Panc1 (cell line): Measurements from ENCODE around the gene NDUFB8. TPM values are rescaled to one million over a fixed set of nuclear protein-coding genes. Genes with fewer than 3 reads are reported as not detected.

ENCODE experiments used
- ATAC-seq: fragments of 200-7000 bp; cut with Tn5 transposase; 2 replicates; pipeline ENCODE4 v1.9.1; 2020; ENCODE audit warnings: mild to moderate bottlenecking, moderate library complexity
- BruUV-seq: library from RNA; stranded (reverse); fragments of 400-500 nt; replicated peaks from 2 replicates; lab custom pipeline; 2021; lab: Mats Ljungman, UMichigan
- CTCF ChIA-PET: fragments of 300-600 bp; sonication (Branson Sonifier 250); formaldehyde crosslinking; loops from one replicate; lab custom pipeline; 2022; ENCODE audit warnings: antibody characterized with exemption; lab: Charles Lee
- POLR2A ChIA-PET: fragments of 300-600 bp; sonication (Branson Sonifier 250); formaldehyde crosslinking; loops from one replicate; lab custom pipeline; 2022; ENCODE audit warnings: antibody characterized with exemption; lab: Charles Lee
- DNase-seq: peaks from one replicate; pipeline ENCODE4 v3.0.0-alpha.2; 2010; ENCODE audit warnings: low read depth, low spot score
- H3K27ac ChIP-seq: 2 replicates; pipeline ENCODE4 v1.5.1; 2011; ENCODE audit warnings: mild to moderate bottlenecking, low read length, inconsistent platforms
- H3K27me3 ChIP-seq: fragments of 200-500 bp; sonication (Bioruptor generic); 2 replicates; pipeline ENCODE4 v1.6.0; 2014; ENCODE audit warnings: low read length, inconsistent platforms; ENCODE audit not compliant: control insufficient read depth, insufficient read depth
- H3K36me3 ChIP-seq: fragments of 200-500 bp; sonication (Bioruptor generic); 2 replicates; pipeline ENCODE4 v1.5.1; 2014; ENCODE audit warnings: inconsistent platforms, mild to moderate bottlenecking, low read length, moderate library complexity; ENCODE audit not compliant: control insufficient read depth, insufficient read depth
- H3K4me1 ChIP-seq: 2 replicates; pipeline ENCODE4 v1.5.1; 2011; ENCODE audit warnings: inconsistent platforms, mild to moderate bottlenecking, low read length, moderate library complexity; ENCODE audit not compliant: control insufficient read depth, insufficient read depth
- H3K4me3 ChIP-seq, 2 experiments: 2 replicates each; pipeline ENCODE4 v1.5.1; 2011 to 2012; ENCODE audit warnings: low read depth in 2 of 2, low read length in 2 of 2, mild to moderate bottlenecking in 2 of 2, inconsistent platforms in 1 of 2, moderate library complexity in 1 of 2
- H3K9me3 ChIP-seq: fragments of 200-500 bp; sonication (Bioruptor generic); 2 replicates; pipeline ENCODE4 v1.5.1; 2014; ENCODE audit warnings: low read depth, mild to moderate bottlenecking, inconsistent platforms, low read length, moderate library complexity; ENCODE audit not compliant: control insufficient read depth, insufficient read depth
- POLR2AphosphoS5 ChIP-seq: IDR thresholded peaks from 2 replicates; pipeline ENCODE4 v1.6.1; 2012; ENCODE audit warnings: mild to moderate bottlenecking, low read depth, low read length, moderate library complexity
- SIN3A ChIP-seq: IDR thresholded peaks from 2 replicates; pipeline ENCODE4 v1.6.1; 2012; ENCODE audit warnings: low read depth, mild to moderate bottlenecking, low read length, moderate library complexity, borderline replicate concordance; ENCODE audit not compliant: insufficient read depth
- TCF7L2 ChIP-seq: IDR thresholded peaks from 2 replicates; pipeline ENCODE4 v1.6.1; 2011; ENCODE audit warnings: mild to moderate bottlenecking, low read depth, low read length, inconsistent platforms
- in situ Hi-C: cut with HindIII; loops from 2 replicates; pipeline ENCODE4 v1.10.0; 2016; ENCODE audit warnings: low sequenced_read_pairs, low pct_unique_long_range_greater_than_20kb
- intact Hi-C: fragments of 100-400 bp; cut with micrococcal nuclease; formaldehyde crosslinking; loops from one replicate; pipeline ENCODE4 v1.10.0; 2022; ENCODE audit not compliant: unreplicated experiment
- total RNA-seq: library from RNA; stranded (reverse); gene quantifications from one replicate; pipeline ENCODE4 v1.2.1, GENCODE V29; 2021; ENCODE audit not compliant: unreplicated experiment
- TF ChIP-seq, protein P1 (sequence below), 2 experiments: IDR thresholded peaks; 2 replicates each; pipeline ENCODE4 v1.6.1; 2011 to 2012; ENCODE audit warnings: low read depth in 2 of 2, control low read depth in 1 of 2, low read length in 1 of 2, mild to moderate bottlenecking in 1 of 2, moderate library complexity in 1 of 2; ENCODE audit not compliant: insufficient read depth in 1 of 2
- TF ChIP-seq, protein P2 (sequence below): fragments of 450-650 bp; IDR thresholded peaks from 2 replicates; pipeline ENCODE4 v1.5.1; 2017; ENCODE audit warnings: mild to moderate bottlenecking

The NDUFB8 gene
- total RNA-seq, 1 experiment from 2014 or later: 242 TPM

- H3K4me3 ChIP-seq: no peak overlapping the region
- H3K27ac ChIP-seq: no peak overlapping the region
- TF ChIP-seq POLR2AphosphoS5: no peak
- TF ChIP-seq, protein P1, sequence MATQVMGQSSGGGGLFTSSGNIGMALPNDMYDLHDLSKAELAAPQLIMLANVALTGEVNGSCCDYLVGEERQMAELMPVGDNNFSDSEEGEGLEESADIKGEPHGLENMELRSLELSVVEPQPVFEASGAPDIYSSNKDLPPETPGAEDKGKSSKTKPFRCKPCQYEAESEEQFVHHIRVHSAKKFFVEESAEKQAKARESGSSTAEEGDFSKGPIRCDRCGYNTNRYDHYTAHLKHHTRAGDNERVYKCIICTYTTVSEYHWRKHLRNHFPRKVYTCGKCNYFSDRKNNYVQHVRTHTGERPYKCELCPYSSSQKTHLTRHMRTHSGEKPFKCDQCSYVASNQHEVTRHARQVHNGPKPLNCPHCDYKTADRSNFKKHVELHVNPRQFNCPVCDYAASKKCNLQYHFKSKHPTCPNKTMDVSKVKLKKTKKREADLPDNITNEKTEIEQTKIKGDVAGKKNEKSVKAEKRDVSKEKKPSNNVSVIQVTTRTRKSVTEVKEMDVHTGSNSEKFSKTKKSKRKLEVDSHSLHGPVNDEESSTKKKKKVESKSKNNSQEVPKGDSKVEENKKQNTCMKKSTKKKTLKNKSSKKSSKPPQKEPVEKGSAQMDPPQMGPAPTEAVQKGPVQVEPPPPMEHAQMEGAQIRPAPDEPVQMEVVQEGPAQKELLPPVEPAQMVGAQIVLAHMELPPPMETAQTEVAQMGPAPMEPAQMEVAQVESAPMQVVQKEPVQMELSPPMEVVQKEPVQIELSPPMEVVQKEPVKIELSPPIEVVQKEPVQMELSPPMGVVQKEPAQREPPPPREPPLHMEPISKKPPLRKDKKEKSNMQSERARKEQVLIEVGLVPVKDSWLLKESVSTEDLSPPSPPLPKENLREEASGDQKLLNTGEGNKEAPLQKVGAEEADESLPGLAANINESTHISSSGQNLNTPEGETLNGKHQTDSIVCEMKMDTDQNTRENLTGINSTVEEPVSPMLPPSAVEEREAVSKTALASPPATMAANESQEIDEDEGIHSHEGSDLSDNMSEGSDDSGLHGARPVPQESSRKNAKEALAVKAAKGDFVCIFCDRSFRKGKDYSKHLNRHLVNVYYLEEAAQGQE (IDR thresholded peaks at IDR 0.05; ENCODE audit: insufficient read depth in 1 of 2, low read depth in 2 of 2, low read length in 1 of 2): no peak
- TF ChIP-seq SIN3A: no peak
- TF ChIP-seq TCF7L2: no peak
- TF ChIP-seq, protein P2, sequence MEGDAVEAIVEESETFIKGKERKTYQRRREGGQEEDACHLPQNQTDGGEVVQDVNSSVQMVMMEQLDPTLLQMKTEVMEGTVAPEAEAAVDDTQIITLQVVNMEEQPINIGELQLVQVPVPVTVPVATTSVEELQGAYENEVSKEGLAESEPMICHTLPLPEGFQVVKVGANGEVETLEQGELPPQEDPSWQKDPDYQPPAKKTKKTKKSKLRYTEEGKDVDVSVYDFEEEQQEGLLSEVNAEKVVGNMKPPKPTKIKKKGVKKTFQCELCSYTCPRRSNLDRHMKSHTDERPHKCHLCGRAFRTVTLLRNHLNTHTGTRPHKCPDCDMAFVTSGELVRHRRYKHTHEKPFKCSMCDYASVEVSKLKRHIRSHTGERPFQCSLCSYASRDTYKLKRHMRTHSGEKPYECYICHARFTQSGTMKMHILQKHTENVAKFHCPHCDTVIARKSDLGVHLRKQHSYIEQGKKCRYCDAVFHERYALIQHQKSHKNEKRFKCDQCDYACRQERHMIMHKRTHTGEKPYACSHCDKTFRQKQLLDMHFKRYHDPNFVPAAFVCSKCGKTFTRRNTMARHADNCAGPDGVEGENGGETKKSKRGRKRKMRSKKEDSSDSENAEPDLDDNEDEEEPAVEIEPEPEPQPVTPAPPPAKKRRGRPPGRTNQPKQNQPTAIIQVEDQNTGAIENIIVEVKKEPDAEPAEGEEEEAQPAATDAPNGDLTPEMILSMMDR: no peak
- peaks cover 29% of the 10 kb centered on the region for H3K27me3 ChIP-seq
- in situ Hi-C loops (no loop called here), intact Hi-C loops (no loop called here)
- POLR2A ChIA-PET: no interaction called here
- no peak for ATAC-seq
- CTCF ChIA-PET: no interaction called here
- BruUV-seq: no TSS peak
- no peaks in the 10 kb centered on the region for H3K36me3 ChIP-seq
- no peaks in the 10 kb centered on the region; the same call in 1 of the 2 replicates for H3K4me1 ChIP-seq
- no peak for DNase-seq
- H3K9me3 ChIP-seq: no peaks in the 10 kb centered on the region
Measured at GRCh38 chr10:100479037-100479436, 50.6 kb downstream of the NDUFB8 start.

GRCh38 chr10:100477970-100478369 lies 51.7 kb downstream of the NDUFB8 start:
- TF ChIP-seq POLR2AphosphoS5 (no peak), TCF7L2 (no peak), SIN3A (no peak)
- TF ChIP-seq, protein P1 (IDR thresholded peaks at IDR 0.05; ENCODE audit: insufficient read depth in 1 of 2, low read depth in 2 of 2, low read length in 1 of 2): no peak
- TF ChIP-seq, protein P2: no peak
- DNase-seq (no peak), ATAC-seq (no peak)
- ChIA-PET POLR2A (no interaction called here), CTCF (interaction anchor here (0.6 kb wide), 1 partner anchor 188 kb away, joined by 5 read pairs; no protein-coding TSS in a partner anchor)
- Histone ChIP-seq H3K9me3 (no peaks in the 10 kb centered on the region), H3K36me3 (no peaks in the 10 kb centered on the region), H3K27ac (no peak overlapping the region), H3K27me3 (peaks cover 25% of the 10 kb centered on the region), H3K4me3 (no peak overlapping the region), H3K4me1 (no peaks in the 10 kb centered on the region; the same call in 1 of the 2 replicates)
- in situ Hi-C loops (no loop called here), intact Hi-C loops (no loop called here)
- BruUV-seq: no TSS peak

Other genes with a start within 250 kb of the NDUFB8 start
- gene BLOC1S2, start 243.2 kb downstream of the NDUFB8 start, total RNA-seq: 39.3 TPM
- not detected for gene PKD2L1, start 199.6 kb downstream of the NDUFB8 start, total RNA-seq
- gene SCD, start 182.6 kb downstream of the NDUFB8 start, total RNA-seq: 1,345 TPM
- gene WNT8B, start 66.9 kb downstream of the NDUFB8 start, total RNA-seq: not detected
- 17.8 TPM for gene SEC31B, start 10.0 kb downstream of the NDUFB8 start, total RNA-seq
- gene HIF1AN, start 6.1 kb upstream of the NDUFB8 start, total RNA-seq: 83.1 TPM
- 72.3 TPM for gene PAX2, start 215.7 kb upstream of the NDUFB8 start, total RNA-seq